HG03521 (cell line): ENCODE results near the gene CPSF4L.

Source experiments
- ATAC-seq: cut with Tn5 transposase; IDR thresholded peaks from one replicate; pipeline ENCODE4 v1.9.1; 2021; ENCODE audit warnings: mild to moderate bottlenecking, moderate library complexity; ENCODE audit not compliant: unreplicated experiment

Gene CPSF4L

DNA sequence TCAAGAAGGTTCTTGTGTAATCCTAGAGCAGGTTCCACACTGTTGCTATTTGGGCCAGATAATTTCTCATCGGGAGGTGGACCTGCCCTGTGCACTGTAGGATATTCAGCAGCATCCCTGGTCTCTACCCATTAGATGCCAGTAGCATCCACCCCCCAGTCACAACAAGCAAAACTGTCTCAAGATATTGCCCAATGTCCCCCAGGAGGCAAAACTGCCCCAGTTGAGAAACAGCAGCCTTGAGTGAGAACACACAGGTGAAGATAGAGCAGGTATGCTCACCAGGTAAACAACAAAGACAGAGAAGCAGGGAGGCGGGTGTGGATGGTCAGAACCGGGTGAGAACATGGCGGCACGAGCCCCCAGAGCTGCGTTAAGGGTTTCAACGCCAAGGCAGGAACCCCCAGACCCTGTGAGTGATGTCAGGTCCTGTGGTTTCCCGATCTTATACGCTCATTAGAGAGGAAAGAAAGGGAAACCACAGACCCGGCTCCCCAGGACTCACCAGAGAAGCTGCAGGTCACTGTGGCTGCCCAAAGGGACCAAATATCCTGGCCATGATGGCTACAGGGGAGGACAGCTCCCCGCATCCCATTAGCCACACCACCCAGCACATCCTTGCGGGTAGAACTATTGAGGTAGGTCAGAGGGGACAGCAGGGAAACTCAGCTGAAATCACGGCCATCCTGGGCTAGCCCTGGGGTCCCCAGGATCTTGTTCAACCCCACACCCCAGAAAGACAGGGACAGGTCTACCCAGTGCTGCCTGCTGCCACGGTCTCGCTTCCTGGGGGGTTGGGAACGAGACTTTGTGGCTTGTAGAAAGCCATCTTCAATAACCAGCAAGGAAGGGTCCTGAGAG is 28.9 kb upstream of the CPSF4L start:
- peak; percentile 40 for ATAC-seq

DNA sequence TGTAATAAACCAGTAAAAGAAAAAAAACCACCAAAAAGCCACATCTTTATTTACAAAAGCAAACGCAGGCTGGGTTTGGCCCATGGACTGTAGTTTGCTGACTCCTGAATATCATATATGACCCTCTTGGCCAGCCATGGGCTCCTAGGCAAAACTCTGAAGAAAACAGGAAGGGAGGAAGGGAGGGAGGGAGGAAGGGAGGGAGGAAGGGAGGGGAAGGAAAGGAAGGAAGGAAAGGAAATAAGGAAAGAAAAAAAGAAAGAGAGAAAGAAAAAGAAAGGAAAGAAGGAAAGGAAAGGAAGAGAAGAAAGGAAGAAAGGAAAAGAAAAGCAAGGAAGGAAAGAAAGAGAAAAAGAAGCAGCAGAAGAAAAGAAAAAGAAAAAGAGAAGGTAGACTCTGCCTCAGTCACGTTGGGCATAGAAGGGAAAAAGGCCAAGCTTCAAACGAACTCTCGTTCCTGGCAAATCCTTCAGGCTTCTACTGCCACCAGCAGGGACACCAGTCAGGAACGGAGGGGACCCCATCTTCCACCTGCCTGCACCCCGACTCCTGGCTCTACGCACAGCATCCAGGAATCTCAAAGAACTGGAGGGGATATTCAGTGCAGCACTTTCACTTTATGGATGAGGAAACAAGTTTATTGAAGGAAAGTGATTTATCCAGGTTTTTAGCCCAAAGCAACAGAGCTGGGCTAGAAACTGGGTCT is 28.0 kb upstream of the CPSF4L start:
- no peak for ATAC-seq

DNA sequence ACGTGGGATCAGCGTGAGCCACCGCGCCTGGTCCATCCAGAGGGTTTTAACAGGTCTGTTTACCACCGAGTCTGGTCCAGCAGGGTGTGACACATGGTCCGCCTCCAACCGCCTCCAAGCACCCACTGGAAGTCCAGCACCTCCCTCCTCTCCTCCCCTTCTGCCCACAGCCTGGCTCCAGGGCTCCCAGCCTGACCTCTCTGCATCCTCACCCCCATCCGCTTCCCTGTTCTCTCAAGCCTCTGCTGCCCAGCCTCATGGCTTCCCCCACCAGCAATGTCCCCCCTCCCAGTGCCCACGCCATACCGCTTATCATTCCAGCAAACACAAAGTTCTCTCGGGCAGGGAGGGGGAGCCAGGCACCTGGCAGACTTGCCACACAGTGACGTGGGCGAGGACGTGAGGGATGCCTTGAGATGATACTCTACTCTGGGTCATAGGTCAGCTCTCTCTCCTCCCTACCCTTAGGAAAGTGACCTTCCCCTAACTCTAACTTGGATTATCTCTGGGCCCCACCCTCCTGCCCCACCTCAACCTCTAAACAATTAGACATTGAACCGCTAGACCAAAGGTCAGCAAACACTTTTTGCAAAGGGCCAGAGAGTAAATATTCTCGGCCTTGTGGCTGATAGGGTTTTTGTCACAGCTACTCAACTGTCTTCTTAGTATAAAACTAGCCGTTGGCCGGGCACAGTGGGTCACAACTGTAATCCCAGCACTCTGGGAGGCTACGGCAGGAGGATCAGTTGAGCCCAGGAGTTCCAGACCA is 27.0 kb upstream of the CPSF4L start:
- ATAC-seq = no peak

DNA sequence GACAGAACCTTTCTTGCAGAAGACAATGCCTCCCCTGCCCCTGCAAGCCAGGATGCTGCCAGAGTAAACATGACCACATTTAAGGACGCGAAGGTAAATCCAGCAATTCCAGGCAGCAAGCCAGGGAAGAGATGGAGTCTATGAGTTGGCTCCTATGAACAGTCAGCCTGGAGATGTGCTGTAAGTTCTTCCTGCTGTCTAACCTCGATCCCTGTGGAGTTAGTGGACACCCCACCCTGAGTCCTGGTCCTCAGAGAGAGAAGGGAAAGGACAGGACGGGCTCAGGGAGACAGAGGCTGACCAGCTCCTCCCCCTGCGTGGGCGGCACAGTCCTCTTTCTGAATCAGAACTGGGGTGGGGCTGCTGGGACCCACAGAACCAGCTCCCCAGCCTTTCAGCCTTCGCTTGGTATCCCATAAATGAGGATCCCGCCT is 25.2 kb upstream of the CPSF4L start:
- ATAC-seq = no peak

DNA sequence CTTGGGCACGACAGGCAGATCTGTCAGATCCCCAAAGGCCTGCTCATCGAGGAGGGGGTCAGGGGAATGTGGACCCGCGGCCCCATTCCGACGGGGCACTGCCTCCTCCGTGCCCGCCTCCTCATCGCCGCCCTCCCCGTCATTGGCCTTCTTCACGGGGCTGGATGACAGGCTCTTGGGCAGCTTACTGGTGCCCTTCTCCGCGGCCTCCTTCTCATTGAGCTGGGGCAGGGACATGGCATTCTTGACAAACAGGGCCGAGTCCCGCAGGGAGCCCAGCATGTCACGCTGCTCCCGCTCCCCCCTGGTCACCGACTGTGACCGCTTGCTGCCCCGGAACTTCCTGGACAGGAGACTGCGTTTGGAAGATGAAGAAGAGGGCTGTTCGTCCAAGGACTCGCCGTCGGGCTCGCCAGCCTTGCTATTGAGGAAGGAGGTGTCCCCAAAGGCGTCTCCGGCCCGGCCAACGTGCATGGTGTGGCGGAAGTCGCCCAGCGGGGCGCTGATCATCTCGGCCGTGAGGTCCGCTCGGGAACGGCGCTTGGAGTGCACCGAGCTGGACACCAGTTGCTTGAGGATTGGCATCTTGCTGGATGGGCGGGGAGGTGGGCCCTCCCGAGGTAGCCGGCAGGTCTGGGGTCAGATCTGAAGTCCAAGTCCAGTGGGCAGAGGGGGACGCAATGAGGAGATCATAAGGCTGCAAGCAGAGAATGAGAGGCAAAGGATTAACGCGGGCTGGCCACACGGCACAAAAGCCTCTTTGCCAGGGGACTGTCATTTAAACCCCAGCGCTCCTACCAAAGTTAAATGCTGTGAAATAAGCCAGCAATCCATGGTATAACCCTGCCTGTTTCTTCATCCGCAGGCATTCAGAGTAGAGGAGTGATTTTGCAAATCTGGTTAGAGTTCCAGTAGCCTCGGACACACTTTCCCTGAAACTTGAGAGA is 24.5 kb upstream of the CPSF4L start:
- ATAC-seq = no peak

DNA sequence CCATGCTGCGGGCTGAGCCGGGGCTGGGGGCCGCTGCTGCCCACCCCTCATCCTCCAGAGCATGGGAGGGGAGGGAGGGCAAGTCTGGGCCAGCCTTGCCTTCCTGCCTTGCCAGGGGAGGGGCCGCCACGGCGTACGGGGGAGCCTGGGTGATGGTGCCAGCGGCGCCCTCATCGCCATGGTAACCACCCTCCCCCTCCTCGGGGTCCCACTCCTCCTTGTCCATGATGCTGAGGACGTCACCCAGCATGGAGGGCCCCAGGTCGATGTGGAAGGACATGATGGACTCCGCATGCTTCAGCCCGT is 23.9 kb upstream of the CPSF4L start:
- ATAC-seq = no peak

DNA sequence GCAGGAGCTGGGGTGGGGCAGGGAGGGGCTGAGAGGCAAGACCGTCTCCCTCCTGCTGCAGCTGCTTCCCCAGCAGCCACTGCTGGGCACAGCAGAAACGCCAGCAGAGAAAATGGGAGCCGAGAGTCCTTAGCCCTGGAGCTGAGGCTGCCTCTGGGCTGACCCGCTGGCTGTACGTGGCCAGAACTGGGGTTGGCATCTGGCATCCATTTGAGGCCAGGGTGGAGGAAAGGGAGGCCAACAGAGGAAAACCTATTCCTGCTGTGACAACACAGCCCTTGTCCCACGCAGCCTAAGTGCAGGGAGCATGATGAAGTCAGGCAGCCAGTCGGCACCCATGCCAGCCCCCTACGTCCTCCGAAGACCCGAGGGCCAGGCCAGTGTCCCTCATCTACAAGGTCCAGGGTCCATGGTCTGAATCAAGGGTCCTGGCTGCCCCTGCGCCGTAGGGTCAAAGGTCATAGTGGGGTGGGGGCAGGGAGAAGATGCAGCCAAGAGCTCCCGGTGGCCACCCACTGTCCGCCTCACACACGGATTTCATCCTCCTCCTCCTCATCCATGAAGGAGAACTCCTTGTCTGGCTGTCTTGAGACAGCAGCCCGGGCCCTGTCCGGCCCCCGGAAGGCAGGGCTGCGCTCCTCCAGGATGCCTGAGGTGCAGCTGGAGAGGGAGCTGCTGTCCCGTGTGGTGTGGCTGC is 23.4 kb upstream of the CPSF4L start:
- ATAC-seq = no peak

DNA sequence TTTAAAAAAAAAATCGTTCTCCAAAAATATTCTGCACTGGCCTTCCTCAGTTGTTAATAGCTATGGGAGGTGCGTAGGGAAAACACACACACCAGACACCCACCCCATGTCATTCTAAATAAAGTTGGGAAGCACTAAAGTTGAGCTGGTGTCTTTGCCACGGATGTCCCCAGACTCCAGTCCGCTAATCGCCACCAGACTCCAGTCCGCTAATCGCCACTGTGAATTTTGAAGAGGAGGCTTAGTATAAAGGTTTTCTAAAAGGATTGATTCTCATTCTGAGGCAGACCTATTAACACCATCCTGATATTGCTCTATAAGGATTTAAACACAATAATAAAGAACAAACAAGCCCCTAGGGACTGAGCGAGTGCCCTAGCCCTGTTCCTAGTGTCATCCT is 22.7 kb upstream of the CPSF4L start:
- no peak for ATAC-seq

DNA sequence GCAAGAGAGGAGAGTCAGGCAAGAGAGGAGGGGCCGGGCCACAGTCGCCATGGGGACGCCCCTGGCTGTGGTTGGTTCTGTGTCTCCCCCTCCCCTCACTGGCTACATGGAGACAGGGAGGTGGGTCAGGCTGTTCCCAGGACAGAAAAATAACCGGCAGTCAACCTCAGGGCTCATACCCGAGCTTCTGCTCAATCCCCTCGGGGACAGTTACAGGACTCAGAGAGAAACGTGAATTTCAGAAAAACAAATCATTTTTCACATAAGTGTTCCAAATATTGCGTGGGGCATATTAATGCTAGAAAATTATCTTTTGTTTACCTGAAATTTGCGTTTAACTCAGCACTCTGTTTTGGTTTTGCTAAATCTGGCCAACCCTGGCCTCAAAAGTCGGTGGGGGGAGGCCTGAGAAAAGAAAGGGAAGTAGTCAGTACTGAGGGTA is 22.2 kb upstream of the CPSF4L start:
- ATAC-seq = no peak

DNA sequence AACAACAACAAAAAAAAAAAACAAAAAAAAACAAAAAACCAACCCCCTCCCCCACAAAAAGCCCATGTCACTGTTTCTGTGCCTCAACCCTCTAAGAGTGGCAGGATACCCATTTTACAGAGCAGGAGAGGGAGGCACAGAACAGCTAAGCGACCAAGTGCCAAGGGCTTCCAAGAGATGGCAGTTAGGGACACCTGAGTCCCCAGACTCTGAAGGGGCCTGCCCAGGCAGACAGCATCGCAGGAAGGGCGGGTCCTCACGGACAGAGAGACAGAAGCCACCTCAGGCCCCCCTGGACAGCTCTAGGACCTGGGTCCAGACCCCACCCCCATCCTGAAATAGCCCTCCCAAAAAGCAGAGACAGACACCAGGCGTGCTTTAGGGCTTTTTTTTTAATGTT is 21.6 kb upstream of the CPSF4L start:
- ATAC-seq = no peak

DNA sequence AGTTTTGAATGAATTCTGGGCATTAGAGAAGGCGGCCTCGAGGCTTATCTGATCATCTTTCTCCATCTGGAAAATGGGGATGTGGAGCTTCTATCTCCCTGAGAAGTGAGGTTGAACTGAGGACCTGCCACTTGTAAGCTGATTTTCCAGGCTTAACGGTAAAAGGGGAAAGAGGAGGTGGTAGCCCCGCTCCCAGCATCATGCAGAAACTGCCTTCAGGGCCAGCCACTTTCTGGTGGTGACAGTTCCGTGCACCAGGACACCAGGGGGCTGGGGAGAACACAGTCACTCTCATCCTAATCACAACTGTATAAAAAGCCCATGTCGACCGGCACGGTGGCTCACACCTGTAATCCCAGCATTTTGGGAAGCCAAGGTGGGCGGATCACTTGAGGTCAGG is 20.9 kb upstream of the CPSF4L start:
- no peak for ATAC-seq

DNA sequence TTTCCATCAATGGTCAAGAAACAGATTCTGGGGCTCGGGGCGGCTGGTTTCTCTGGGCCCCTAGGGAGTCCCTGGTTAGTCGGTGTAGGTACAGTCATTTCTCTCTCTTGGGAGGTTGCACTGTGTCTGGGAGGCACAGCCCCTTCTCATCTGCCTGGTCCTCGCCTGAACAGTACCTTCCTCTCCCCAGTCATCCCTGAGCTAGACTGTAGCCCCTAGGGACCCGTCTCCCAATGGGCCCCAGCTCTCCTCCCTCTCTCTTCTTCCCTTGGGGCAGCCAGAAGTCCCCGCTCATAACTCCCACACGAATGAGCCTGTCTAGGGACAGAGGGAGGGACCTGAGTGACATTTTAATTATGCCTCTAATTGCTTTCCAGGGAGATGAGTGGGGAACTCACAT is 20.2 kb upstream of the CPSF4L start:
- ATAC-seq = peak; percentile 92

DNA sequence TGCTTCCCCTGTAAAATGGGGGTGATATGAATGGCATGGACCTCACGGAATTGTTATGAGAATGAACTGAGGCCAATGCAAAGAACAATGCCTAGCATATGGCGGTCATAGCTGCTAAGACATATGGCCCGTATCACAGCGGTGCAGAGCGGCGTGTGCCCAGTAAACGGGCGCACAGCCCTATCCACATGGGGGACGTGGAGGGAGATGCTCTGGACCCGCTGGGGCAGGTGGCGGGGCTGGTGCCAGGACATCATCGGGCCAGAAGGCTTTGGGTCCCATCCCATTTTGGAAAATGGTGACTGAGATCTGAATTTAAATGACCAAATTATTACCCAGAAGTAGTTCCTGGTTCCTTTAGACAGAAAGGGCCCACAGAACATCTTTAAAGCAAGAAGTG is 18.5 kb upstream of the CPSF4L start:
- ATAC-seq = no peak

DNA sequence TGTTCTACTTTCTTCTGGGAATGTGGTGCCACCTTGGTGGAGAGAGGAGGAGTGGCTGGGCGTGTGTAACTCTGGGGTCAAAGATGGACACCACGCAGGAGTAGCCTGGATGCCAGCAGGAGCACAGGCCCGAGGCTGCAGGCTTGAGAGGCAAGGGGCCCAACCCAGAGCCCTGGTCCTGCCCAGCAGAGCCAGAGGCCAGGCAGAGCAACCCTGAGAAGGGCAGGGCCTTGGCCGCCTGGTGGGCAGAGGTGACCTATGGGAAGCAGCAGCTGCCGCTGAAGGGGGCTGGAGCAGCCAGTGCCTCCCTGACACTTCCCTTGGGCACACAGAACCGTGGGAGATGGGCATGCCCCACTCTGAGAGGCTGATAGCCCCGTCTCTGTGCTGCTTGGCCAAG is 18.0 kb upstream of the CPSF4L start:
- no peak for ATAC-seq

DNA sequence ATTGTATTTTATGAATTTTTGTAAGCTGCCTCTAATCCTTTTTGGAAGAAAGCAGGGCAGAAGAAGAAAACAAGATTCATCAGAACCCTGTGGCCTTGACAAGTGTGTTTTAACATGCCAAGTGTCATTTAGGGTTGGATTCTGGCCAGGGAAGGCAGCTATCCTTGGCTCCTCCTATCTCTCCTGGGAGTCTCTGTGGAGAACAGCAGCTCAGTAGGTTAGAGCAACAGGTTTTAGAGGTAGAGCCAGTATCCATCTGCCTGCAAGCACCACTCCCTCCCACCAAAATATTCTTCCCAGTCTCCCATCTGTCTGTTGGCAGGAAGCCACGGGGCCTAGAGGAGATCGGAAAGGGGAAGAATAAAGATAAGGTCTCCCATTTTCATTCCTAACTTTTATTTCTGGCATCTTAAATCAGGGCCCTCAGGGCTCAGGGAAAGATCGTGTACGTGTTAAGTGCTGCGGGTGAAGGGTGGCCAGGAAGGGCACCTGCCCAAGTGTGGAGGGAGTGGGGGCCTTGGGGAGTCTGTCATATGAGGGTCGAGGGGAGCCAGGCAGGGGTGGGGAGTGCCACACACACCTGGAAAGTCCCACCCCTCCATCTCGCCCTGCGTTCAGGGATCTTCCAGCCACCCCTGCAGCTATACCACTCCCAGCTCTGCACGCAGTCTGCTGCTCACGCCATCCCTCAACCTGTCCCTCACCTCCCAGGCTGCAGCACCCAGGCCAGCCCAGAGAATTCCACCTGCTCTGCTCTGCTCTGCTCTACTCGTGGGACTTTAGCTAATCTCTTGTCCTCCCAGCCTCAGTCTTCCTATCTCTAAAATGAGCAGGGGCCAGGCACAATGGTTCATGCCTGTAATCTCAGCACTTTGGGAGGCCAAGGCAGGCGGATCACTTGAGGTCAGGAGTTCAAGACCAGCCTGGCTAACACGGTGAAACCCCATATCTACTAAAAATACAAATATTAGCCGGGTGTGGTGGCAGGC is 17.1 kb upstream of the CPSF4L start:
- ATAC-seq = no peak

DNA sequence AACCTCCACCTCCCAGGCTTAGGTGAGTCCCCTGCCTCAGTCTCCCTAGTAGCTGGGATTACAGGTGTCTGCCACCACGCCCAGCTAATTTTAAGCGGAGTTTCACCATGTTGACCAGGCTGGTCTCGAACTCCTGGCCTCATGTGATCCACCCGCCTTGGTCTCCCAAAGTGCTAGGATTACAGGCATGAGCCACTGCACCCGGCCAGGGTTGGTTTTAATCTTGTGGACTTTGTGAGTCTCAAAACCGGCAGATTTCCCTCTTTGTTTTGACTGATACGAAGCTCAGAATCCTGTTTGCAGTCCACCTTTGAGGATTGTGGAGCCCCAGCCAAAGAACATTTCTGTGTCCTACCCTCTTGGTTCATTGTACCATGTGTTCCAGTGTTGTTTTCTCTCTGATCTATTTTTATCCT is 16.4 kb upstream of the CPSF4L start:
- ATAC-seq = no peak

DNA sequence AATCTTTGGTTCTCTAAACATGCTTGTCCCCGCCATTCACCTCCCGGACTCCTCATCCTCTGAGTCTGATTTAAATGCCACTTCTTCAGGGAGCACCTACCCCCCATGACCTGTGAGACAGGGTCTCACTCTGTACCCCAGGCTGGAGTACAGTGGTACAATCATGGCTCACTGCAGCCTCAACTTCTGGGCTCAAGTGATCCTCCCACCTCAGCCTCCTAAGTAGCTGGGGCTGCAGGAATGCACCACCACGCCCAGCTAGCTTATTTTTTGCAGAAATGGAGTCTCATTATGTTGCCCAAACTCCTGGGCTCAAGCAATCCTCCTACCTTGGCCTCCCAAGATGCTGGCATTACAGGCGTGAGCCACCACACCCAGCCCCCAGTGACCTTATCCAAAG is 12.8 kb upstream of the CPSF4L start:
- ATAC-seq = no peak

DNA sequence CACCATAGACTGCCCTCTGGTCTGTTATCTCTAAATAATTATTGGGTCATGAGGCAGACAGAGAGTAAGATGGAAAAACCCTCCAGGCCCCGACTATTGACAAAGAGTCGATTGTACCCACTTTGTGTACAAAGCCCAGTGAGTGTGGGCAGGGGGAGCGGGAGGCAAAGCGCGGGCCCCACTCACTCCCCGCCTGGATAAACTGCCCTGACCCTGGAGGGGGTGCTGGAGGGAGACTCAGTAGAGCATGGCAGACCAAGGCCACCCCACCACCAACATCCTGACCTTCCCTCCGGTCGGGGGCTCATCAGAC is 11.2 kb upstream of the CPSF4L start:
- ATAC-seq = no peak

DNA sequence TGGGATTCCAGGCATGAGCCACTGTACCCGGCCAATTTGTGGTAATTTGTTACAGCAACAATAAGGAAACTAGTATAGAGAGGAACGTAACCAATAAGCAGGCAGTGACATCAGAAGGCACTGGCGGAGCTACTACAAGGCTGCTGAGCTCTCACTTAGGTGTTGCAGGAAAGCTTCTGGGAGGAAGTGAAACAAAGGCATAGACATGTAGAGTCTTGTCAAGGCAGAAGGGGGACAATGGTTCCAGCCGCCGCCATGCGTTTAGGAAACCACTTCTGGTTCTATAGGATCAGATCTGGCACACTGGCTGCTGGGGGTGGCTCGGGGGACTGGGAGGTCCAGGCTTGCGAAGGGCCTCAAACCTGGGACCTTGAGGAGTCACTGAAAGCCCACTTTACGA is 9.4 kb upstream of the CPSF4L start:
- ATAC-seq = peak; percentile 98
